Mesothelial cell of epicardium (in vitro differentiated cells): ENCODE measurements around the gene METTL17. TPM values are rescaled to one million over a fixed set of nuclear protein-coding genes. Genes with fewer than 3 reads are reported as not detected.

Experiments
- DNase-seq, 2 experiments: peaks; one replicate each; pipeline ENCODE4 v3.0.0; 2021; ENCODE audit warnings: low spot score in 2 of 2; ENCODE audit not compliant: unreplicated experiment in 2 of 2
- H3K27ac Mint-ChIP-seq: 2 replicates; pipeline ENCODE4 v1.8.0; 2021; ENCODE audit warnings: mixed read lengths
- H3K27me3 Mint-ChIP-seq: 2 replicates; pipeline ENCODE4 v1.8.0; 2021; ENCODE audit warnings: low read depth, mixed read lengths
- H3K36me3 Mint-ChIP-seq: 2 replicates; pipeline ENCODE4 v1.8.0; 2021; ENCODE audit warnings: mixed read lengths
- H3K4me1 Mint-ChIP-seq: 2 replicates; pipeline ENCODE4 v1.8.0; 2021; ENCODE audit warnings: mixed read lengths
- H3K4me3 Mint-ChIP-seq: 2 replicates; pipeline ENCODE4 v1.8.0; 2021; ENCODE audit warnings: mild to moderate bottlenecking, moderate library complexity, mixed read lengths
- H3K9me3 Mint-ChIP-seq: 2 replicates; pipeline ENCODE4 v1.8.0; 2021; ENCODE audit warnings: mixed read lengths
- CTCF ChIP-seq: fragments of 200-600 bp; sonication (generic); IDR thresholded peaks from one replicate; pipeline ENCODE4 v1.5.0; 2021; ENCODE audit warnings: antibody characterized with exemption; ENCODE audit not compliant: unreplicated experiment
- total RNA-seq: library from RNA; stranded (reverse); gene quantifications from 3 replicates; pipeline ENCODE4 v1.2.1, GENCODE V29; 2021

METTL17 gene
- total RNA-seq, 1 donor from 2014 or later: 72.4 TPM

- Mint-ChIP-seq H3K27me3 (no peaks in the 10 kb centered on the region), H3K4me3 (no peak overlapping the region), H3K27ac (no peak overlapping the region), H3K9me3 (peaks cover 5% of the 10 kb centered on the region), H3K4me1 (peaks cover 20% of the 10 kb centered on the region), H3K36me3 (no peaks in the 10 kb centered on the region)
- TF ChIP-seq CTCF: no peak
- no peak for DNase-seq
These were observed 40.8 kb downstream of the METTL17 start for GRCh38 chr14:21030531-21030930.

DNA sequence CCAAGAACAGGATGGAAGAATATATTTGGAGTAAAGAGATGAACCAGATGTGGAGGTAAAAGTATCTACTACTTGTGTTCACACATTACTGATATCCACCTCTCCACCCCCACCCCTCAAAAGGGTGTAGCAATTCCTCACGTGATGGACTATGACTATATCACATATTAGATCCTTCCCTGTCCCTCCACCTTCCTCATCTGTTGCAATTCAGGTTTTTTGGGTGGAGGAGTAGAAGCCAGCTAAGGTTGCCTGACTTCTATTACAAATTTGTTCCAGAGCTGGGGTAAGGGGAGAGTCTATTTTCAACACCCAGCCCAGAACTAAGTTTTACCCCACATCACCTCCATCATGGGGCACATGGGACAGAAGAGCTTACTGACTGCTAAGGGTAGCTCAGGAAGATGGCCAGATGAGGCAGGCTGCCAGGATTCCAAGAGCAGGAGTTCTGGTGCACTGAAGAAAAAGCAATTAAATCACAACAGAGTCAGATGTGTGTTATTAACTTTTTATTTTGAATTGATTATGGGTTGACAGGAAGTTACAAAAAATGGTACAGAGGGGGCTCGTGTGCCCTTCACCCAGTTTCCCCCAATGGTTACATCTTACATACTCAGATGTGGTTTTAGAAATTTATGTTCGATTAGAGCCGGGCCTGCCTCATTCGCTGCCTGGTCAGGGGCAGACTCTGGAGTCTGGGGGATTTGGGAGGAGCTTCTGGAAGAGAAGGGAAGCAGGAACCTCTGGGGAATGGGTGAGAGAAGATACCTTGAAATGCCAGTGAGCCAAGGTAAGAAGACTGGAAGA lies 42.7 kb downstream of the METTL17 start:
- no peaks in the 10 kb centered on the region for H3K27me3 Mint-ChIP-seq
- H3K27ac Mint-ChIP-seq: no peak overlapping the region
- H3K36me3 Mint-ChIP-seq: no peaks in the 10 kb centered on the region
- H3K9me3 Mint-ChIP-seq: peaks cover 5% of the 10 kb centered on the region
- DNase-seq: no peak
- no peak overlapping the region for H3K4me3 Mint-ChIP-seq
- no peak for TF ChIP-seq CTCF
- H3K4me1 Mint-ChIP-seq: peaks cover 15% of the 10 kb centered on the region

GRCh38 chr14:21033133-21033698 lies 43.4 kb downstream of the METTL17 start:
- Mint-ChIP-seq H3K4me3 (no peak overlapping the region), H3K4me1 (peaks cover 22% of the 10 kb centered on the region), H3K36me3 (no peaks in the 10 kb centered on the region), H3K27ac (no peak overlapping the region), H3K9me3 (peaks cover 5% of the 10 kb centered on the region), H3K27me3 (no peaks in the 10 kb centered on the region)
- TF ChIP-seq CTCF: no peak
- no peak for DNase-seq

GRCh38 chr14:21034707-21035106 lies 44.9 kb downstream of the METTL17 start, which contains the start of gene RNASE13:
Gene RNASE13 (minus strand): TSS chr14:21034807. CDS start chr14:21034288, 519 bp downstream.
- no peak for TF ChIP-seq CTCF
- no peak for DNase-seq
- Mint-ChIP-seq H3K9me3 (peaks cover 5% of the 10 kb centered on the region), H3K4me1 (peaks cover 33% of the 10 kb centered on the region), H3K27ac (no peak within 1 kb of the TSS), H3K4me3 (no peak within 1 kb of the TSS), H3K27me3 (no peaks in the 10 kb centered on the region), H3K36me3 (no peaks in the 10 kb centered on the region)

- no peaks in the 10 kb centered on the region for H3K27me3 Mint-ChIP-seq
- H3K9me3 Mint-ChIP-seq: peaks cover 5% of the 10 kb centered on the region
- H3K4me1 Mint-ChIP-seq: peaks cover 42% of the 10 kb centered on the region
- no peak overlapping the region for H3K27ac Mint-ChIP-seq
- TF ChIP-seq CTCF: no peak
- no peak overlapping the region for H3K4me3 Mint-ChIP-seq
- DNase-seq: no peak
- no peaks in the 10 kb centered on the region for H3K36me3 Mint-ChIP-seq
These were observed 47.0 kb downstream of the METTL17 start for GRCh38 chr14:21036751-21037150.
